Measurements from ENCODE around the gene NF1.
A peak's percentile ranks its signal among the peaks of the same experiment; 100 is the strongest.
"Not testable (repeated sequence)": the region's sequence is repeated elsewhere in the genome, so short reads cannot be mapped to it uniquely, and the experiment has no call there.

Gene NF1

GRCh38 chr17:31094600-31095235, at the start of gene NF1:
NF1 (plus strand) TSS chr17:31094977; CDS start chr17:31095310, 333 bp downstream.
- peak; percentile 96 for DNase-seq

- DNase-seq: not testable (repeated sequence)
Observed at GRCh38 chr17:31046856-31047425, 47.8 kb upstream of the NF1 start.

GRCh38 chr17:31048142-31048541, 46.6 kb upstream of the NF1 start:
- no peak for DNase-seq

- DNase-seq: no peak
Observed at GRCh38 chr17:31048780-31049179, 46.0 kb upstream of the NF1 start.

GRCh38 chr17:31050948-31051347, 43.8 kb upstream of the NF1 start:
- DNase-seq: no peak

GRCh38 chr17:31051506-31051905, 43.3 kb upstream of the NF1 start:
- no peak for DNase-seq

GRCh38 chr17:31052187-31052889, 42.4 kb upstream of the NF1 start:
- peak; percentile 98 for DNase-seq

- DNase-seq: no peak
Observed at GRCh38 chr17:31053071-31053470, 41.7 kb upstream of the NF1 start.

- DNase-seq: no peak
Observed at GRCh38 chr17:31054761-31055160, 40.0 kb upstream of the NF1 start.

- no peak for DNase-seq
Observed at GRCh38 chr17:31058976-31059375, 35.8 kb upstream of the NF1 start.

- no peak for DNase-seq
Observed at GRCh38 chr17:31060791-31061550, 33.8 kb upstream of the NF1 start.

GRCh38 chr17:31061678-31062077, 33.1 kb upstream of the NF1 start:
- no peak for DNase-seq

- no peak for DNase-seq
Observed at GRCh38 chr17:31062346-31062745, 32.4 kb upstream of the NF1 start.

- no peak for DNase-seq
Observed at GRCh38 chr17:31064707-31065106, 30.1 kb upstream of the NF1 start.

- peak; percentile 88 for DNase-seq
Observed at GRCh38 chr17:31067691-31068184, 27.0 kb upstream of the NF1 start.

- DNase-seq: peak; percentile 38
Observed at GRCh38 chr17:31068291-31068690, 26.5 kb upstream of the NF1 start.

GRCh38 chr17:31072186-31072585, 22.6 kb upstream of the NF1 start:
- peak; percentile 73 for DNase-seq

- DNase-seq: no peak
Observed at GRCh38 chr17:31073411-31073810, 21.4 kb upstream of the NF1 start.

- peak; percentile 95 for DNase-seq
Observed at GRCh38 chr17:31074772-31075555, 19.8 kb upstream of the NF1 start.

GRCh38 chr17:31078290-31078689, 16.5 kb upstream of the NF1 start:
- DNase-seq: no peak

GRCh38 chr17:31079731-31080130, 15.0 kb upstream of the NF1 start:
- no peak for DNase-seq

- peak; percentile 73 for DNase-seq
Observed at GRCh38 chr17:31085563-31085962, 9.2 kb upstream of the NF1 start.

- no peak for DNase-seq
Observed at GRCh38 chr17:31089471-31089870, 5.3 kb upstream of the NF1 start.

Measured in fibroblast of upper back skin (primary cell).